GM23248 (cell line): ENCODE results near the gene ALDH4A1.

ENCODE experiments used
- EZH2 ChIP-seq: fragments of 200-600 bp; sonication (generic); IDR thresholded peaks from 2 replicates; pipeline ENCODE4 v1.6.1; 2018; ENCODE audit warnings: antibody characterized with exemption, mild to moderate bottlenecking; ENCODE audit not compliant: insufficient read depth, poor library complexity, severe bottlenecking
- EZH2phosphoT487 ChIP-seq: fragments of 200-600 bp; sonication (generic); IDR thresholded peaks from 2 replicates; pipeline ENCODE4 v1.6.1; 2018; ENCODE audit warnings: antibody characterized with exemption, moderate library complexity, mild to moderate bottlenecking, low read depth; ENCODE audit not compliant: insufficient read depth

DNA sequence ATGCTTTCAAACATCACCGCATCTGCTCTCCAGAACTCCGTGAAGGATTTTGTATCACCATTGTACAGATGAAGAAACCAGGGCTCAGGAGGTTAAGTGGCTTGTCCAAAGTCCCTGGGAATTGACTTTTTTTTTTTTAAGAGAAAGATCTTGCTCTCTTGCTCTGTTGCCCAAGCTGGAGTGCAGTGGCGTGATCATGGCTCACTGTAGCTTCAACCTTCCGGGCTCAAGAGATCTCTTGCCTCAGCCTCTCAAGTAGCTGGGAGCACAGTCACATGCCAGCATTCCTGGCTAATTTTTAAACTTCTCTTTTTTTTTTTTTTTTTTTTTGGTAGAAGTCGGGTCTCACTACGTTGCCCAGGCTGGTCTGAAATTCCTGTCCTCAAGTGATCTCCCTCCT, 36.0 kb downstream of the ALDH4A1 start:
- no peak for TF ChIP-seq EZH2phosphoT487
- no peak for TF ChIP-seq EZH2
